AG09319 (cell line): ENCODE data around the gene EIF4G2.
A peak's percentile ranks its signal among the peaks of the same experiment; 100 is the strongest.

Experiments used
- DNase-seq: peaks from one replicate; pipeline ENCODE4 v3.0.0-alpha.2; 2010; ENCODE audit warnings: low read depth; ENCODE audit errors: extremely low read depth
- TF ChIP-seq, protein P1 (sequence below): IDR thresholded peaks from 2 replicates; pipeline ENCODE4 v1.5.1; 2011; ENCODE audit warnings: low read depth, mild to moderate bottlenecking, inconsistent platforms, low read length, moderate library complexity

The EIF4G2 gene

GRCh38 chr11:10771457-10771856, 37.3 kb downstream of the EIF4G2 start:
- TF ChIP-seq, protein P1, sequence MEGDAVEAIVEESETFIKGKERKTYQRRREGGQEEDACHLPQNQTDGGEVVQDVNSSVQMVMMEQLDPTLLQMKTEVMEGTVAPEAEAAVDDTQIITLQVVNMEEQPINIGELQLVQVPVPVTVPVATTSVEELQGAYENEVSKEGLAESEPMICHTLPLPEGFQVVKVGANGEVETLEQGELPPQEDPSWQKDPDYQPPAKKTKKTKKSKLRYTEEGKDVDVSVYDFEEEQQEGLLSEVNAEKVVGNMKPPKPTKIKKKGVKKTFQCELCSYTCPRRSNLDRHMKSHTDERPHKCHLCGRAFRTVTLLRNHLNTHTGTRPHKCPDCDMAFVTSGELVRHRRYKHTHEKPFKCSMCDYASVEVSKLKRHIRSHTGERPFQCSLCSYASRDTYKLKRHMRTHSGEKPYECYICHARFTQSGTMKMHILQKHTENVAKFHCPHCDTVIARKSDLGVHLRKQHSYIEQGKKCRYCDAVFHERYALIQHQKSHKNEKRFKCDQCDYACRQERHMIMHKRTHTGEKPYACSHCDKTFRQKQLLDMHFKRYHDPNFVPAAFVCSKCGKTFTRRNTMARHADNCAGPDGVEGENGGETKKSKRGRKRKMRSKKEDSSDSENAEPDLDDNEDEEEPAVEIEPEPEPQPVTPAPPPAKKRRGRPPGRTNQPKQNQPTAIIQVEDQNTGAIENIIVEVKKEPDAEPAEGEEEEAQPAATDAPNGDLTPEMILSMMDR, result no peak
- no peak for DNase-seq

DNA sequence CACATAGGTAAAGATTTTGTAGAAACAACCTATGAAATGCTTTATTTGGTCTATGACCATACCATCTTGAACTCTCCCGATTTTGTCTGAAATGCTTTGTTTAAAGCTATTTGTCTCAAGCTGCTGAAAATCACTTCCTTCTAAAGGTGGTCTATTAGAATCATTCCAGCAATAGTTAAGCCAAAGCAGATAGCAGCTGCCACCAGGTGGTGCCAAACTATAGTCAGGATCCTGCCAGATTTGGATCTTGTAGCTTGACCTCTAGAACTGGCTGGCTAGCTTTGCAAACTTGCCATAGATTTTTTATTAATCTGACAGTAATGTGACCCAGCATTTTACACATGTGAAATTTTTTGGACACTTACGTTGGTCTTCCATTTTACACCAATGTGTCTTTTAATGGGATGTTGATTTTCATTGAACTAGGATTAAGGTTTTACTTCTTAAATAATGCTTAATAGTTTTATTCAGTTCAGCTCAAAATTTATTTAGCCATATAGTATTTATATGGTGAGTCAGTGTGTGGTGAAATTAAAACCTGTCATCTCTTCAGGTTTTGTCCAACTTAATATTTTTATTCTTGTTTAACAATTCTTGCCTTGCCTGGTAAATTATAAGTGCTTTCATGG, 38.0 kb downstream of the EIF4G2 start:
- TF ChIP-seq, protein P1, result peak; percentile 83
- DNase-seq, result peak; percentile 12

DNA sequence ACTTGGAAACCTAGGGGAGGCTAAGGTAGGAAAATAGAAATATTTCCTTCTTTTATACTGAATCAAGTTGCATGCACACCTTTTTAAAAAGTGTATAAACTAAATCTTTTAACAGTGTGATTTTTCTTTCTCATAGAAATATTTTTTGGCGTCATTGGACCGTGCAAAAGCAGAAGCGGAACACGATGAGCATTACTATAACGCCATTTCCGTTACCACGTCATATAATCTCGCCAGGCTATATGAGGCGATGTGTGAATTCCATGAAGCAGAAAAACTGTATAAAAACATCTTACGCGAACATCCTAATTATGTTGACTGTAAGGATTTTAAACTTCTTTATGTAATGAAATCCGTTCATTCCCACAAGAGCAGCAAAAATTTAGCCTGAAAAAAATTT, 44.3 kb downstream of the EIF4G2 start:
- DNase-seq, result no peak
- TF ChIP-seq, protein P1, result no peak

- TF ChIP-seq, protein P1, result no peak
- DNase-seq, result no peak
Measured at GRCh38 chr11:10763766-10764165, 45.0 kb downstream of the EIF4G2 start.

DNA sequence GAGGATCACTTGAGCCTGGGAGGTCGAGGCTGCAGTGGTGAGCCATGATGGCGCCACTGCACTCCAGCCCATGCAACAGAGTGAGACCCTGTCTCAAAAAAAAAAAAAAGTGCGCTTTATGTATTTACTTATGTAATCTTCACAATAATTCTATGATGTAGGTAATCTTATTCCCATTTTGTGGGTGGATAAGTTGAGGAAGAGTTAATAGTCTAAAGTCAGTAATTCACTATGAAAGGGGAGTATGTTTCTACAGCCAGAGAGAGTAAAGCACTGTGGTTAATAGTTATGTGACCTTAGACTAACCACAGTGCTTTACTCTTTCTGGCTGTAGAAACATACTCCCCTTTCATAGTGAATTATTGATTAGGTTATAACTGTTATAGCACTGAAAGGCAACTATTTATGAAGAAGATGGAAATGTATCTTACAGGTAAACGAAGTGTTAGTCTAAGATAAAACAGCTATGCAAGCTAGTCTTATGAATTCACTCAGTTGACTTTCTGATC, 45.8 kb downstream of the EIF4G2 start:
- DNase-seq, result no peak
- TF ChIP-seq, protein P1, result no peak

DNA sequence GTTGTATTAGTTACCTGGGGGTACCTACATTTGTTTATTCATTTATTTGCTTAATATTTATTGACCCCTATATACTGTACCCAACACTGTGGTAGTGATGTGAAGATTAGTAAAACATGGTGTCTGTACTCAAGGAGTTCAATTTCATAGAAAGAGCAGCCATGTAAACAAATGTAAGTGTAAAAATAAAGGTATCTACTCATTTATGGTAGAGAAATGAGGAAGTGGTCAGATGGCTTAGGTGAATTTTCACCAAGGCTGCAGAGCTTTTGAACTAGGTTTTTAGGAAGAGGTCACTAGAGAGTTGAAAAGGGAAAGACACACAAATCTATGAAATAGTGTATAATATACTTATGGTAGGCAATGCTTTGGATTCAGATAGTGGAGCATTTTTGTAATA, 46.5 kb downstream of the EIF4G2 start:
- no peak for DNase-seq
- TF ChIP-seq, protein P1, result no peak

DNA sequence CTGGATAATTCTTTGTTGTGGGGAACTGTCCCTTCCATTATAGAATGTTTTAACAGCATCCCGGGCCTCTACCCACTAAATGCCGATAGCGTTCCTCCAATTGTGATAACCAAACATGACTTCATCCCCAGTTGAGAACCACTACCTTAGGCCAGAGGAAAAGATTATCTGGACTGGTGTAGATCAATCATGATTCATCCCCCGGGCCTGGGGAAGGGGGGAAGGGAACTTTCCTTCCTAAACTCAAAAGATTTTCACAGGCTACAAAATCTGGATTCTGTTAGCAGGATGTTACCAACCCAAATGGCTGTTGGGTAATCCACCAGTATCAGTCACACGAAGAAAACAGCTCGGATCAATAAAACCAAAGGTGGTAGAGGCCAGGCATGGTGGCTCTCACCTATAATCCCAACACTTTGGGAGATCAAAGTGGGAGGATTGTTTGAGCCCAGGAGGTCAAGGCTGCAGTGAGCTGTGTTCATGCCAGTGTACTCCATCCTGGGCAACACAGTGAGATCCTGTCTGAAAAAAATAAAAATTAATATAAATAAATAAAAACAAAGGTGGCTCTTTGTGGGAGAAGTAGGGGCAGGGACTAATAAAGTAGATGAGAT, 47.5 kb downstream of the EIF4G2 start:
- DNase-seq, result no peak
- TF ChIP-seq, protein P1, result no peak
